Activated gamma-delta T cell treated with Interleukin-2 at 50 U/mL for 16 hours (primary cell): ENCODE results near the gene ZNF462.
"Not testable (repeated sequence)": the region's sequence is repeated elsewhere in the genome, so short reads cannot be mapped to it uniquely, and the experiment has no call there.

ENCODE experiments used
- DNase-seq: peaks from one replicate; pipeline ENCODE4 v3.0.0-alpha.2; 2020

Gene ZNF462

GRCh38 chr9:106887066-106887465 lies 24.1 kb downstream of the ZNF462 start:
- DNase-seq = no peak

GRCh38 chr9:106889061-106889590 lies 26.2 kb downstream of the ZNF462 start:
- DNase-seq = no peak

DNA sequence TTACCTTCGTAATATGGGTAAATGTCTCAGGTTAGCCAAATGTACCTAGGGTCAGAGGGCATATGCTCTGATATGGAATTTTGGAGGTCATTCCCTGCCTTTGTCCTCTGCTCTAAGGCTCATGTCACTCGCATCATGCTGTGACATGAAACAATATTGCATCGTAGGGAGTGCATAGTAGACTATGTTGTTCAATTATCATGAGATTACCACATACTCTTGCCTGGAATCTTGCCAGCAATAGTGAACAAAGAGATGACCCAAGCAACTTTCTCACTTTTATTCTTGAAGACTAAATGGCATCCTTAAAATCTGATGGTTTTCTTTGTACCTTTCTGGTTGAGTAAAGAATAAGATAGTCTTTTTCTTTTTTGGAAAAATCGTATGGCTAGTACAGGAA lies 27.6 kb downstream of the ZNF462 start:
- no peak for DNase-seq

DNA sequence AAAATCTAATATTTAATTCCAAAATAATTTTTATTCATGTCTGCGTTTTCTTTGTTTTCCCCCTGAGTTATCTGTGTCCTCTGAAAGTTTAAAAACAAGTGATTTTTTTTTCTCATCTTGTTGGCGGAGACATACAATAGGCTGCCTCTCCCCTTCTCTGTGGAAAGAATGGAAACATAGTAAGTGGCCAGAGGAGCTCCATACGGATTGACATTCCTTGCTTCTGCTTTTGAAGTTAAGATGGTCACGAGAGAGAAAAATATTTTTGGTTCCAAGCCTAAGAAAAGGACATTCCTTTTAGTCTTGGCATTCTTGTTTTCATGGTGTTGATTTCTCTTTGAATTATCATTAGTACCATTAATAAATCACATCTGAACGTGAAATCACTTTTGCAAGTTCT lies 28.3 kb downstream of the ZNF462 start:
- DNase-seq = no peak

DNA sequence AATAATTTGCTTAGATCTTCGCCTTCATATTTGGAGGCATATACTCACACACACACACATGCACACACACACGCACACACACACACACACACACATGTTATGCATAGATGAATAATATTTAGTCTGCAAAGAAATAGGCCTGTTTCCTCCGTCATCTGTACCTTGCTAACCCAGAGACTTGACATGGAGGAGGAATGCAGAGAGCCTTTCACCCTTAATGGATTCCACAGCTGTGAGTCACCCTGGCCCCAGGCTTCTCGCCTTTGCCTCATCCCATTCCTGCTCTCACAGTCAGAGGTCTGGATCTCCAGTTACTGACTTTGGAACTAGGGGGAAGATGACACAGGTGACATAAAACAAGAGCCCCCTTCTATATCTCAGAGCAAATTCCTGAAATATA lies 29.7 kb downstream of the ZNF462 start:
- DNase-seq = no peak

DNA sequence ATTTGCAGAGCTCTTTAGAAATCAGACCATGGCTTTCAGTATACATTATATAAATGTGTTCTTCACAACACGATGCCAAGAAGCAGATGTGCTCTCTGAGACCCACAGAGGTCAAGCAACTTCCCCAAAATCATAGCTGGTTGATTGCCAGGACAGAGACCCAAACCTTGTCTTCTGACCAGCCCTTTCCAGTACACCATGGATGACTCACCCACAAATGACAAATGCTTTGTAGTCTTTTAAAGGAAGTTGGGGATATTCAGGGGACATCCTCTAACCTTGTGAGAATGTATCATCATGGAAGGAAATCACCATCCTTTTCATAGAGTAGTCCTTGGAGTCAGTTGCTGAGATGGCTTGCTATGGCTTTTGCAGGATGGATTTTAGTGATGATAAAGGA lies 30.1 kb downstream of the ZNF462 start:
- DNase-seq = no peak

- no peak for DNase-seq
These were observed 33.7 kb downstream of the ZNF462 start for GRCh38 chr9:106896695-106897094.

DNA sequence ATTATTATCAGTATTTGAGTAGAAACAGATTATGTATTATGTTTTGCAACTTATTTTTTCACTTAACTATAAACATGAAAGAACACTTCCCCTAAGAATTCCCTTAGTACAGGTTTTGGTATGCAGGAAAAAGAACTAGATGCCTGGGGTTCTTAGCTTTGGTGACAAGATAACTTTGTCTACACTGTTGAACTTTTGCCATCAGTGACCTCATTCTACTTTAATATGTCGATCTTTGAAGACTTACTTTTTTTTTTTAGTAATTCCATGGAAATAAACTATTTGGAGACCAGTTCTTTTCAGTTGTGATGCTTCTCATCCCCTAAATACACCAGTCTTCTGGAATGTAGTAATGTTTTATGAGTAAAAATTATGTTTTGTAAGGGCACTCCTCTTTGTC lies 34.3 kb downstream of the ZNF462 start:
- no peak for DNase-seq

GRCh38 chr9:106897751-106898150 lies 34.8 kb downstream of the ZNF462 start:
- no peak for DNase-seq

- not testable (repeated sequence) for DNase-seq
These were observed 37.6 kb downstream of the ZNF462 start for GRCh38 chr9:106900523-106900922.

DNA sequence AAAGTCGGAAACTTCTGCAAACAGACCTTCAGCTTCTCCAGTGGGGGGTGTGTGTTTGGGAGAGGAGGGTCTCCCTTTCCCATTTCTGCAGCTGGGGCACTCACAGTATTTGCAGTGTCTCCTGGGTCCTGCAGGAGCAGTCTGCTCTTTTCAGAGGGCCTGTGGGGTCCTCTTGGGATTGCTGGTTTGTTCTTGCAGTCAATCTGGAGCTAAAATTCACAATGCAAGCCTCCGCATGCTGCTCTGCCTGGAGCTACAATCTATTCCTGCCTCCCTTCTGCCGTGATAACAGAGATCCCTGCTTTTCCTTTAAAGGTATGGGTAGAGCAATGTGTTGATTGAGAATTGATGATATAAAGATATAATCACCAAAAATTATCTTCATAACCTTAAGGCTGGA lies 43.2 kb downstream of the ZNF462 start:
- no peak for DNase-seq

- no peak for DNase-seq
These were observed 49.0 kb downstream of the ZNF462 start for GRCh38 chr9:106911951-106912350.

- DNase-seq = no peak
These were observed 50.3 kb downstream of the ZNF462 start for GRCh38 chr9:106913276-106913675.

GRCh38 chr9:106915851-106916250 lies 52.9 kb downstream of the ZNF462 start:
- DNase-seq = no peak

DNA sequence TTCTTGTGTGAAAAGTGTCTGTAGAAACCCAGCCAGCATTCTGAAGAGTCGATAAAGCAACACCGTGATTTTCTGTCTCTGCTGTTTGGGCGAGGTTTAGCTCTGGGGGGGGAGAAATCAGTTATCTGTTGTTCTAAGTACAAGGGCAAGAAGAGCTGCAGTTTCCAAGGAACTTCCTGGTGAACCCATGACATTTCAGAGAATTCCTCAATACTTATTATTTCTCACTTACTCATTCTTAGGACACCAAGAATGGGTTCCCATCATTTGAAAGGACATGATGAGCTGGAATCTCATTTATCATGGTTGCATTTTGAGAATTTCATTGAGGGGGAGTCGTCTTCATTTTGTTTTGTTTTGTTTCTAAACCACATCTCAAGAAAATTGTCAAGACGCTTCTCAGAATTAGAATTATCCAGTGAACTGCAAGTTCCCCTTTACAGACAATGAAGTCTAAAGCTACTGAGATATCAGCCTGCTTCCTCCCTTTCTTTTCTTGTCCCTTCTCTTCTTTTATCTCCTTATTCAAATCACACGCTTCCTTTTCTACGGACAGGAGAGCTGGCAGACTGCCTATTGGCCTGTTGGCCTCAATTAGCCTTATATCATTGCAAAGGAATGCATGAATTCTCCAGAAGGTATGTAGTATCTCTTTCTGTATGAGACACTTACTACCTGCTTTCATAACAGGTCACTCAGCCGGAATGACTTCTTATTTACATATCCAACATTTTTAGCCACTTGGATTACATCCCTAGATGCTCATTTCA lies 53.7 kb downstream of the ZNF462 start:
- DNase-seq = no peak

- DNase-seq = no peak
These were observed 56.0 kb downstream of the ZNF462 start for GRCh38 chr9:106918825-106919509.

- DNase-seq = no peak
These were observed 57.1 kb downstream of the ZNF462 start for GRCh38 chr9:106920091-106920490.

- no peak for DNase-seq
These were observed 57.8 kb downstream of the ZNF462 start for GRCh38 chr9:106920701-106921283.

DNA sequence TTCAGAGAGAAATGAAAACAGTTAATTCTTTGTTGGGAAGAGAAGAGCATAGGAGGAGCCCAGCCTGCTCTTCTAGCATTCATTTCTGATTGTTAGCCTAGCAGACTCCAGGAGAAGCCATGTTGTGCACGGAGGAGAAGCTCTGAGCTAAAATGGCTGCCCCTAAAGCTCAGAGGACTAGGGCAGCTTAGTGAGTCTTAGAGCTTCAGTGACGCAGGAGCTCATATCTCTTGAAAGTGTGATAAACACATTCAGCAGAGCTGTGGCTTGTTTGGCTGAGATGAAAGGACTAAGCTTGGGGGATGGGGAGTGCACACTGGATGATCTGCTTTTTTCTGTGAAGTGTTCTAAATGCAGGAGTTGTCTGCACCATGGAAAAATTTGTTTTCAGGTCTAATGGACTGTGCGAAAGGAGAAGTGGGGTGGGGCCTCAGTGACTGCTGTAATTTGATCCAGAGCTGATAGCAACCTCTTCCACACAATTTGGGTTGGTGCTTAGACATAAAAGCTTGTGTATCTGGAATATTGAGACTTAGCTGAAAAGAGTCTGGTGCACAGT lies 58.5 kb downstream of the ZNF462 start:
- DNase-seq = peak; percentile 7

DNA sequence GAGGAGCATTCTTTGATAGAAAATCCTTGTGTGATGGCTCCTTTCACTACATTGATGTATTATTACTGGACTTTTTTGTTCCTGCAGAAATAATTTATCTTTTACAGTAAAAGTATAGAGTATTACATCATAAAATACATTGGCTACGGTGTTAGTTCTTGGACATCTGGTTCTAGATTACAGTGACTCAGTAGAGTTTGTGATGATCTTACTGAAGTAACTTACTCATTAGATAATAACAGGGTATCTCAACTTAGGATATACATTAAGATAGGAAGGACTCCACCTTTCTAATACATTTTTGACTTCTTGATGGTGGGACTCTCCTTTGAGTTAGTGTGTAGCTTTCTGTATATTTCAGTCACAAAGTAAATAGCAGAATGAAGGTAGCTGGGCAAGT lies 59.1 kb downstream of the ZNF462 start:
- no peak for DNase-seq

GRCh38 chr9:106925392-106925791 lies 62.4 kb downstream of the ZNF462 start:
- no peak for DNase-seq

DNA sequence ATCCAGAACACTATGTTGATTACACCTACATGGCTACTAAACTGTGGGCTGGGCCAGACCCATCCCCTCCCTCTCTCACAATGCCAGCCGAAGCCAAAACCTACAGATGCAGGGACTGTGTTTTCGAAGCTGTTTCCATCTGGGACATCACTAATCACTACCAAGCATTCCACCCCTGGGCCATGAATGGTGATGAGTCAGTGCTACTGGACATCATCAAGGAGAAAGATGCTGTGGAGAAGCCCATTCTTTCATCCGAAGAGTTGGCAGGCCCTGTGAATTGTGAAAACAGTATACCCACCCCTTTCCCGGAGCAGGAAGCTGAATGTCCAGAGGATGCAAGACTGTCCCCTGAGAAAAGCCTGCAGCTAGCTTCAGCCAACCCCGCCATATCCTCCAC lies 65.0 kb downstream of the ZNF462 start:
- DNase-seq = no peak

DNA sequence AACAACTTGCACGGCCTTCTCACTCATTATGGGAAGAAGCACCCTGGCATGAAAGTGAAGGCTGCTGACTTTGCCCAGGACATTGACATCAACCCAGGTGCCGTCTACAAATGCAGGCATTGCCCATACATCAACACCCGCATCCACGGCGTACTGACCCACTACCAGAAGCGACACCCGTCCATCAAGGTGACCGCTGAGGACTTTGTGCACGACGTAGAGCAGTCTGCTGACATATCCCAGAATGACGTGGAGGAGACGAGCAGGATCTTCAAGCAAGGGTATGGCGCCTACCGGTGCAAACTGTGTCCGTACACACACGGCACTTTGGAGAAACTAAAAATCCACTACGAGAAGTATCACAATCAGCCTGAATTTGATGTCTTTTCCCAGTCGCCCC lies 65.4 kb downstream of the ZNF462 start:
- no peak for DNase-seq
